Astrocyte (in vitro differentiated cells and primary cell): Measurements from ENCODE around the gene ZFYVE28.

Source experiments
- CTCF ChIP-seq: IDR thresholded peaks from 2 replicates; pipeline ENCODE4 v1.5.1; 2011; ENCODE audit warnings: low read depth, mild to moderate bottlenecking, inconsistent platforms, low read length, moderate library complexity; ENCODE audit not compliant: insufficient read depth
- EZH2 ChIP-seq: IDR thresholded peaks from 2 replicates; pipeline ENCODE4 v1.6.1; 2012; ENCODE audit warnings: mild to moderate bottlenecking, low read length, inconsistent platforms; ENCODE audit not compliant: insufficient read depth

GRCh38 chr4:2426069-2426397 is 7.6 kb upstream of the ZFYVE28 start:
- TF ChIP-seq CTCF (no peak), EZH2 (no peak)
